ENCODE results near the gene IFNA13.

The IFNA13 gene

DNA sequence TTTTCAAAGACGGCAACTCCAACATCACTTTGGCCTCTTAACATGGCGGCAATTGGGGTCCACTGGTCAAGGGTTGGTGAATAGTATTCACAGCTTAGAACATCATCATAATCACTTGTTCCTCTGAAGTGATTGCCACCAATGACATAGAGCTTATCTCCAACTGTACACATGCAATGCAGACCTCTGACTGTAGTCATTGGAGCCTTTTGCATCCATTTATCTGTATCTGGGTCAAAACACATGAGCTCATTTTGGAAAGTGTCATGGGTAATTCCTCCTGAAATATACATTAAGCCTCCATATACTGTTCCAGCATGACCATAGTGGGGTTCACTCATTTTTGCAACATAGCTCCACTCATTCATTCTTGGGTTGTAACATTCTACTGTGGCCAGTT, 34.6 kb downstream of the IFNA13 start:
- in situ Hi-C loops (cut with MboI; ENCODE audit: low sequenced_read_pairs, unreplicated experiment), result no loop called here
- no peak for DNase-seq (ENCODE audit: low spot score)
- TF ChIP-seq, protein P1, sequence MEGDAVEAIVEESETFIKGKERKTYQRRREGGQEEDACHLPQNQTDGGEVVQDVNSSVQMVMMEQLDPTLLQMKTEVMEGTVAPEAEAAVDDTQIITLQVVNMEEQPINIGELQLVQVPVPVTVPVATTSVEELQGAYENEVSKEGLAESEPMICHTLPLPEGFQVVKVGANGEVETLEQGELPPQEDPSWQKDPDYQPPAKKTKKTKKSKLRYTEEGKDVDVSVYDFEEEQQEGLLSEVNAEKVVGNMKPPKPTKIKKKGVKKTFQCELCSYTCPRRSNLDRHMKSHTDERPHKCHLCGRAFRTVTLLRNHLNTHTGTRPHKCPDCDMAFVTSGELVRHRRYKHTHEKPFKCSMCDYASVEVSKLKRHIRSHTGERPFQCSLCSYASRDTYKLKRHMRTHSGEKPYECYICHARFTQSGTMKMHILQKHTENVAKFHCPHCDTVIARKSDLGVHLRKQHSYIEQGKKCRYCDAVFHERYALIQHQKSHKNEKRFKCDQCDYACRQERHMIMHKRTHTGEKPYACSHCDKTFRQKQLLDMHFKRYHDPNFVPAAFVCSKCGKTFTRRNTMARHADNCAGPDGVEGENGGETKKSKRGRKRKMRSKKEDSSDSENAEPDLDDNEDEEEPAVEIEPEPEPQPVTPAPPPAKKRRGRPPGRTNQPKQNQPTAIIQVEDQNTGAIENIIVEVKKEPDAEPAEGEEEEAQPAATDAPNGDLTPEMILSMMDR (IDR thresholded peaks at IDR 0.05; ENCODE audit: borderline replicate concordance, control extremely low read depth, extremely low read depth, insufficient read depth, missing control alignments), result no peak

DNA sequence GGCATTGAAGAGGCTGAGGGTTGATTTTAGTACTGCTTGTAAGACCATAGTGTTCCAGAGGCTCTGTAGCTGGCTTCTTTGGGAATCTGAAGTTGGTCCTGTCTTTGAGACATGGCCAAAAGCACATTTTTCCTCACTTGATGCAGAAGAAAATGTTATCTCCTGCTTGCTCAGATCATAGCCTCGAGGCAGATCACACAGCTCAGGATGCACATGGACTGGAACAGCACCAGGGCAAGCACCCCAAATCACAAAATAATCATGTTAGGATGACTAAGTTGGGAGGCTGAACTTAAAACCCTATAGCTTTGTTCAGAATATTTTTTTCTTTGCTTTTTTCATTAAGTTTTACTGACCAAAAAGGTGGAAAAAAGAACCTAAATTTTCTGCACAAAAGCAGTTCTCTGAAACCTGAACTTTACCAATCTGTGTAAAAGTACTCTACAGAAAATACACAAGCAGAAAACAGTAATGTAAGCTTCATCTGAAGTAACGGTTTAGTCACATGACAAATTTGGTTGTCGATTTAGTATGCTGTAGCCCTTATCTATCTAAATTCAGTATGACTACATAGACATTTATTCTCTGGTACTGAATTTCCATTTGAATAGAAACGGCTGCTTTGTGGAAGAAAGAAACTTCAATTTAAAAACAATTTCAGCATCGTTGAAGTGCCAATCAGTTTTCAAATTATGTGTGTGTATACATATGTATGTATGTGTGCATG, 36.0 kb downstream of the IFNA13 start:
- no peak for DNase-seq (ENCODE audit: low spot score)
- TF ChIP-seq, protein P1 (IDR thresholded peaks at IDR 0.05; ENCODE audit: borderline replicate concordance, control extremely low read depth, extremely low read depth, insufficient read depth, missing control alignments), result no peak
- in situ Hi-C loops (cut with MboI; ENCODE audit: low sequenced_read_pairs, unreplicated experiment), result no loop called here

DNA sequence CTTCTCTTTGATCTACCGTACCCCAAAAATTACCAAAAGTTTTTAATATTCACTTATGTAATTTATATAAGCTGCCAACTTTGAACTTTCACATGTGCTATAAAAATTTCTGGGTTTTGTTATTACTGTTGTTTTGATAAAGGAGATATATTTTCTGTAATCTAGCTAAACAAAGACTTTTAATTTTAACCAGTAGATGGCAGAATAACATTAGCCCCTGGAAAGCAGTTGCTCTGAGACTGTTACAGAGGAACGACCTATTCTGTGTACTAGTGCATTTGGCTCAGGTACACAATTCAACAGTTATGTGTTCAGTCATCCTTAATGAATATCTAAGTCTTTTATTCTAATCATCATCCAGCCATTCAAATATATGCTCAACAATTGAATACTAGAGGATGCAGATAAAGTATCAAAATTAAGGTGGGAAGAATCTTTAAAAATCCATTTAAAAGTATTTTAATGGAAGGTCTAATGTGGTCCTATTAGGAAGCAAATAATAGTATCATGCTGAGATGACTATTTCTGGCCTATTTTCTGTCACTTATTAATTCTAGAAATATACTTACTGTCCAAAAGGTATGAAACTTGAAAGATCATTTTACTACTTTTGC, 41.2 kb downstream of the IFNA13 start:
- TF ChIP-seq, protein P1 (IDR thresholded peaks at IDR 0.05; ENCODE audit: borderline replicate concordance, control extremely low read depth, extremely low read depth, insufficient read depth, missing control alignments), result peak; percentile 24
- DNase-seq (ENCODE audit: low spot score), result peak; percentile 50
- in situ Hi-C loops (cut with MboI; ENCODE audit: low sequenced_read_pairs, unreplicated experiment), result loop anchor here (10.0 kb wide), 2 partner anchors 68 to 128 kb away; no protein-coding TSS in a partner anchor

DNA sequence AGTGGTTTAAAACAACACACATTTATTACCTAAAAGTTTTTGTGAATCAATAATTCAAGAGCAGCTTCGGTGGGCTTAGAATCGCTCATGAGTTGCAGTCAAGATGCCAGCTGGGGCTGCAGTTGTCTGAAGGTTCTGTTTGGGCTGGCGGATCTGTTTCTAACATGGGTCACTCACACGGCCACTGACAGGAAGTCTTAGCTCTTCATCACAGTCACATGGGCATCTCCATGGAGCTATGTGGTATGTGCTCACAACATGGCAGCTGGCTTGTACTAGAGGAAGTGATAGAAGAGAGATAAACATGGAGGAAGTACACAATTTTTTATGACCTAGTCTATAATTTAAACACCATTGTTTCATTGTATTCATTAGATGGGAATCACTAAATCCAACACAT, 43.8 kb downstream of the IFNA13 start:
- TF ChIP-seq, protein P1 (IDR thresholded peaks at IDR 0.05; ENCODE audit: borderline replicate concordance, control extremely low read depth, extremely low read depth, insufficient read depth, missing control alignments), result no peak
- in situ Hi-C loops (cut with MboI; ENCODE audit: low sequenced_read_pairs, unreplicated experiment), result loop anchor here (10.0 to 25.0 kb wide), 3 partner anchors 71 to 463 kb away; no protein-coding TSS in a partner anchor
- no peak for DNase-seq (ENCODE audit: low spot score)

DNA sequence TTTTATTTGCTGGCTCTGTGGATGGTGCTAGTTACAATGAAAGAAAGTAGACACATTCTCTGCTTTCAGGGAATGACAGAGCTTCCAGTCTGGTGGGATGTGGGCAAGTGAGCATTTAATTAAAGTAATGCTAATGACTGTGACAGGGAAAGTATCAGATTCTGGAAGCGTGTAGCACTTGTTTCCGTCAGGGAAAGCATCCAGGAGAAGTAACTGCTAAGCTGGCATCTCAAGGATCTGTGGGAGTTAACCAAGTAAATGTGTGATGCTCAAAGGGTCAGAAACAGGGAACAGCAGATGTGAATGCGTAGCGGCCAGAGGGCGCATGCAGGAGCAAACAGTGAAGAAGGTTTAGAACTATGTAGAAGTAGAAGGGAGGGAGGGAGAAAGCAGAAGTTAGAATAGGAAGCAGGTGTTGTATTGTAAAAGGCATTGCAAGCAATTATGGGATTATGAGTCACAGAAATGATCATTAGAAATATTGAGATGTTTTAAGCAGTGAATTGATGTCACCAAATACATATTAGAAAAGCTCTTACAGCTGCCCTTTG, 44.9 kb downstream of the IFNA13 start:
- in situ Hi-C loops (cut with MboI; ENCODE audit: low sequenced_read_pairs, unreplicated experiment), result loop anchor here (10.0 to 25.0 kb wide), 3 partner anchors 72 to 464 kb away; no protein-coding TSS in a partner anchor
- DNase-seq (ENCODE audit: low spot score), result no peak
- TF ChIP-seq, protein P1 (IDR thresholded peaks at IDR 0.05; ENCODE audit: borderline replicate concordance, control extremely low read depth, extremely low read depth, insufficient read depth, missing control alignments), result no peak

DNA sequence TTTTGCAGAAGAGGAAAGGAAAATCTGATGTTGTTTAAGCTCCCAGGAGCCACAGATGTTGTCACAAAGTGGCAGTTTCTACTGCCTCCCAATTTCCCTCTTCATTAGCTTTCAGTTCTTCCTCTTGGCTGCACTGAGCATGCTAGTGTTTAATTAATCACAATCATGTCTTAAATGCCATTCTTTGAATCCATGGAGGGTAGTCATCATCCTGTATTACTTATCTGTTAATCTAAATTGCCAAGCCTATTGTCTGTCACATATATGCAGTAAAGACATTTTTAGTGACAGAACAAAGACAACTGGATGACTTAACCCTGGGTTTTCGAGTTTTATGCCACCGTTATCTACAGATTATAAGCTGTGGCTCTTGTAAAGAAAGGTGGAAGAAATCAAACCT, 47.4 kb downstream of the IFNA13 start:
- TF ChIP-seq, protein P1 (IDR thresholded peaks at IDR 0.05; ENCODE audit: borderline replicate concordance, control extremely low read depth, extremely low read depth, insufficient read depth, missing control alignments), result no peak
- in situ Hi-C loops (cut with MboI; ENCODE audit: low sequenced_read_pairs, unreplicated experiment), result loop anchor here (10.0 to 25.0 kb wide), 3 partner anchors 74 to 467 kb away; no protein-coding TSS in a partner anchor
- no peak for DNase-seq (ENCODE audit: low spot score)
